K562 (cell line): ENCODE measurements around the gene CSTB.

Experiments used
- CREB1 ChIP-seq, 2 experiments: sonication (generic) in 1 of 2; formaldehyde crosslinking in 1 of 2; IDR thresholded peaks; 2 replicates each; pipeline versions ENCODE4 v1.6.1 to v1.8.0; 2012 to 2022; ENCODE audit warnings: inconsistent platforms in 1 of 2, mild to moderate bottlenecking in 1 of 2, missing genetic modification reagents in 1 of 2, moderate library complexity in 1 of 2
- CTCF ChIP-seq, 3 experiments: IDR thresholded peaks in 2 of 3; conservative IDR thresholded peaks in 1 of 3; 2 replicates each; pipeline ENCODE4 v1.5.1; 2011 to 2012; ENCODE audit warnings: low read length in 3 of 3, mild to moderate bottlenecking in 3 of 3, control low read depth in 2 of 3, improper control_type of control experiment in 1 of 3, inconsistent platforms in 1 of 3, low read depth in 1 of 3, mixed read lengths in 1 of 3, moderate library complexity in 1 of 3; ENCODE audit not compliant: insufficient read depth in 2 of 3
- ESRRA ChIP-seq: fragments of 450-650 bp; IDR thresholded peaks from 2 replicates; pipeline ENCODE4 v1.6.1; 2014; ENCODE audit warnings: low read depth, mild to moderate bottlenecking, moderate library complexity, borderline replicate concordance
- FOS ChIP-seq: IDR thresholded peaks from 3 replicates; pipeline ENCODE4 v1.6.1; 2011; ENCODE audit not compliant: insufficient read length; ENCODE audit errors: extremely low read depth
- POLR2A ChIP-seq: fragments of 450-650 bp; conservative IDR thresholded peaks from 2 replicates; pipeline ENCODE4 v1.6.1; 2016
- POLR2AphosphoS5 ChIP-seq: IDR thresholded peaks from 2 replicates; pipeline ENCODE4 v1.6.1; 2011; ENCODE audit warnings: mild to moderate bottlenecking, low read depth, low read length, moderate library complexity; ENCODE audit not compliant: control insufficient read depth, insufficient read depth
- RUNX1 ChIP-seq: sonication (generic); IDR thresholded peaks from 2 replicates; pipeline ENCODE4 v1.6.1; 2016; ENCODE audit warnings: antibody characterized with exemption, low read depth
- TF ChIP-seq, protein P1 (sequence below), 2 experiments: fragments of 200-800 bp in 1 of 2; sonication (Bioruptor generic) in 1 of 2; sonication (generic) in 1 of 2; formaldehyde crosslinking in 1 of 2; IDR thresholded peaks in 1 of 2; conservative IDR thresholded peaks in 1 of 2; 2 replicates each; pipeline versions ENCODE4 v1.5.0 to v1.6.1; 2016 to 2020; ENCODE audit warnings: missing compliant biosample characterization in 1 of 2, missing genetic modification characterization in 1 of 2, missing genetic modification reagents in 1 of 2

- TF ChIP-seq FOS (no peak), POLR2A (no peak), POLR2AphosphoS5 (no peak), CTCF (IDR thresholded peaks at IDR 0.05 in 2 of 3, conservative IDR thresholded peaks at IDR 0.05 in 1 of 3; ENCODE audit: insufficient read depth in 2 of 3, low read depth in 1 of 3, low read length in 3 of 3) (no peak), CREB1 (IDR thresholded peaks at IDR 0.05) (no peak), CREB1 (CRISPR knock-in tag; IDR thresholded peaks at IDR 0.05) (no peak), ESRRA (no peak), RUNX1 (no peak)
- TF ChIP-seq, protein P1, sequence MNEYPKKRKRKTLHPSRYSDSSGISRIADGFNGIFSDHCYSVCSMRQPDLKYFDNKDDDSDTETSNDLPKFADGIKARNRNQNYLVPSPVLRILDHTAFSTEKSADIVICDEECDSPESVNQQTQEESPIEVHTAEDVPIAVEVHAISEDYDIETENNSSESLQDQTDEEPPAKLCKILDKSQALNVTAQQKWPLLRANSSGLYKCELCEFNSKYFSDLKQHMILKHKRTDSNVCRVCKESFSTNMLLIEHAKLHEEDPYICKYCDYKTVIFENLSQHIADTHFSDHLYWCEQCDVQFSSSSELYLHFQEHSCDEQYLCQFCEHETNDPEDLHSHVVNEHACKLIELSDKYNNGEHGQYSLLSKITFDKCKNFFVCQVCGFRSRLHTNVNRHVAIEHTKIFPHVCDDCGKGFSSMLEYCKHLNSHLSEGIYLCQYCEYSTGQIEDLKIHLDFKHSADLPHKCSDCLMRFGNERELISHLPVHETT (CRISPR knock-in tag; conservative IDR thresholded peaks at IDR 0.05 in 1 of 2, IDR thresholded peaks at IDR 0.05 in 1 of 2) = no peak
Measured at GRCh38 chr21:43771199-43771675, 4.9 kb downstream of the CSTB start.
